ENCODE data around the gene ARHGAP22.

The ARHGAP22 gene

DNA sequence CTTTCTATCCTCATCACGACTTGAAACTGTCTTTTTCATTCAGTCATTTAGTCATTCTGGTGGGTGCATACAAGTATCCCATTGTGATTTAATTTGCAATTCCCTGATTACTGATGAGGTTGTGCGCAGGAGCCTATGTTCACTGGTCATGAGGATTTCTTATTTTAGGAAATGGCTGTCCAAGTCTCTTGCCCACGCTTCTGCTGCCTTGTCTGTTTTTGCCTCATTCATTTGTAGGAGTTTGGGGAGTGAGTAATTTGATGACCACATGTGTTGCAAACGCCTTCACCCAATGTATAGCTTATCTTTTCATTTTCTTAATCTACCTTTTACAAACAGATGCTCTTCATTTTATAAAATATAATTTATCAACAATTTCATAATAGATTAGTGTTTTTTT lies 127.3 kb downstream of the ARHGAP22 start:
- no peak for DNase-seq (ENCODE audit: low read depth)

DNA sequence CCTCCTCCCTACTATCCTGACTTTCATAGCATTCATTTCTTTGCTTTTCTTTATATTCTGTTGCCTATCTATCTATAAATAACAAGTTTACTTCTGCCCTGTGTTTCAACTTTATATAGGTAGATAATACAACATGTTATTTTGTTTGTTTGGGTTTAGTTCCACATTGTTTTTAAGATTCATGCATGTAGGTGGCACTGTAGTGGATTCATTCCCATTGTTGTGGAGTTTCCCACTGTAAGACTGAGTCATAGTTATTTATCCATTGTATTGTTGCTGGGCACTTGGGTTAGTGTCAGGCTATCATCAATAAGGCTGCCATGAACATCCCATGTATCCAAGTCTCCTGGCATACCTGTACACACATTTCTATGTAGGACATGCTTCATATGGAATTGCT lies 127.7 kb downstream of the ARHGAP22 start:
- no peak for DNase-seq (ENCODE audit: low read depth)

- no peak for DNase-seq (ENCODE audit: low read depth)
Measured at GRCh38 chr10:48476279-48476982, 128.4 kb downstream of the ARHGAP22 start.

GRCh38 chr10:48475943-48476278 lies 129.0 kb downstream of the ARHGAP22 start:
- no peak for DNase-seq (ENCODE audit: low read depth)

- DNase-seq (ENCODE audit: low read depth): no peak
Measured at GRCh38 chr10:48474765-48475365, 130.0 kb downstream of the ARHGAP22 start.

DNA sequence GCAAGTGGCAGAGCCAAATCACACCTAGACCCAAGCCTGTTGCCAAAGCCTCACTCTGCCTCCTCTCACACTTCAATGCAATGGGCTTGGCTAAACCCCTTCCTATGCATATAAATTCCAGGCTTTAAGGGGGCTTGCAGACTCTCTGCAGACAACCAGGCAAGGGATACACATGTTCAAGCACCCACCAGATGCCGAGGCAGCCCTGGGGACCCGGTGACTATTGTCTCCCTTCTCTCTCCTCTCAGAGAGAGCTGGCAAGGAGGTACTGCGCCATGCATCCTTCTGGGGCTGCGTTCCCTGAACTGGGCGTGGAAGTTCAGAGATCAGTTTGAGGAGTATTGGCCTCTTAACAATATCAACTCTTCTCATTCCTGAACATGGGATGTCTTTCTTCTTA lies 131.2 kb downstream of the ARHGAP22 start:
- no peak for DNase-seq (ENCODE audit: low read depth)

- DNase-seq (ENCODE audit: low read depth): no peak
Measured at GRCh38 chr10:48472501-48473069, 132.3 kb downstream of the ARHGAP22 start.

DNA sequence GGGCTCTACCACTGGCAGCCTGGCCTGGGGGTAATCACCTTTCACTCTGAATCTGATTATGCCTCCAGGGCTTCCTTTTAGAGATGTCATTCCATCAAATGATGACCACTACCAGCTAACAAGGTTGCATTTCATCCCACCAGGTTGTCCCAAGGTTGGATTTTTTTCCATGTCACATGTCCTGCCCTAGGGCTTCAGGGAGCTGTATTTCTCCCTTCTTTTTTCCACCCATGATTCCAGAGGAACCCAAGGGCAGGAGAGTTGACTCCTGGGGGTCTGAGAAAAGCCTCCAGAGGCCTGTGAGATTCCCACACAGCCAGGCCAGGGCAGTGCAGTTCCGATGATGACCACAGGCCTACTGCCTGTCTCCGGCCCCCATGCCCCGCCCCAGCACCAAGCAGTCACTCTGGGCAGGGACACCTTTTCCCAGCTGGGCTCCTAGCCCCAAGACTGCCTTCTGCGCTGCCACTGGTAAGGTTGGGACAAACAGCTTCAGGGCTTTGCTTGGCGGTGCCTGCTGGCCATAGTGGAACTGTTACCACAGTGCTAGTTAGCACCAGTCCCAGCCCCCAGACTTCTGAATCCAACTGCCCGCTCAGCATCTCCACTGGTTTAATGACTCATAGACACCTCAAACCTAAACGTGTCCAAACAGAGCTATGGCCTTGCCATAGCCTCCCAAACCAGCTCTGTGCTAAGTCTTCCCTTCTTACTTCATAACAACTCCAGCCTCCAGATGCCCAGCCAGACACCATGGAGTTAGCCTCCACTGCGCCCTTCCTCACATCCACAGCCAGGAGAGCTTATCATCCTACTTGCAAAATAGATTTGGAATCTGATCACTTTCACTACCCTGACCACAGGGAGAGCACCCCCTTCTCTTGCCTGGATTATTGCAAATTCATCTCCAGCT lies 133.7 kb downstream of the ARHGAP22 start:
- DNase-seq (ENCODE audit: low read depth): peak; percentile 6

DNA sequence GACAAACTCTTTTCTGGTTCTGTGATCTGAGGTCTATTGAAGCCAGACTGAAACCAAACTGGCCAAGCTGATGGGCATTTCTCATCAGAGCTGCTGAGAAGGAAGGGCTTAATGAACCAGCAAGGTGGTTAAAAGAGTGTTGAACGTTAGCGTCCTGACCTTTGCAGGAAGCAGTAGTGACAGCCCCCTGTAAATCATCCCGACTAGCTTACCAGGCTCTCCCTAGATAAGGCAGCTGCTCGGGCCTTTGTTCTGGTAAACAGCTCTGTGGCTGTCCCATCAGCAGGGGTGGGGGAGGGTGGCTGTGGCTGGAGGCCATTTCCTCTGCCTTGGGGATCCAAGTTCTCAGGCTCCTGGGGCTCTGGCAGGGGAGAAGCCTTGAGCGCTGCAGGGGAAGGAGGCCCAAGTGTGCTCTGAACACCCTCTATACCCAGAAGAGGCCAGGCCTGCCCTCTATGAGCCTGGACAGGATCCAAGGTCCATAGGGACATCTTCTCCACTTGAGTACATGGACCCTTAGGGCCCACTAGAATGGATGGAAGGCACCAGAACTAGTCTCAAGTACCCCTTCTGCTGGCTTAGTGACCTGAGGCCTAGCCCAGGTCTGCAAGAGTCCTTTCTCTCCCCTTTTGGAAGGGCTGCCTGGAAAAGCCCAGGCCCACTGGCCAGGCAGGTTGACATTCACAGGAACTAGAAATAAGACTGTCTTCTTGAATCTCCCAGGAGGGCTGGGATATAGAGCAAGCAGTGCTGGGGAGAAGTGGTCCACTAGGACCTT lies 134.6 kb downstream of the ARHGAP22 start:
- DNase-seq (ENCODE audit: low read depth): no peak

DNA sequence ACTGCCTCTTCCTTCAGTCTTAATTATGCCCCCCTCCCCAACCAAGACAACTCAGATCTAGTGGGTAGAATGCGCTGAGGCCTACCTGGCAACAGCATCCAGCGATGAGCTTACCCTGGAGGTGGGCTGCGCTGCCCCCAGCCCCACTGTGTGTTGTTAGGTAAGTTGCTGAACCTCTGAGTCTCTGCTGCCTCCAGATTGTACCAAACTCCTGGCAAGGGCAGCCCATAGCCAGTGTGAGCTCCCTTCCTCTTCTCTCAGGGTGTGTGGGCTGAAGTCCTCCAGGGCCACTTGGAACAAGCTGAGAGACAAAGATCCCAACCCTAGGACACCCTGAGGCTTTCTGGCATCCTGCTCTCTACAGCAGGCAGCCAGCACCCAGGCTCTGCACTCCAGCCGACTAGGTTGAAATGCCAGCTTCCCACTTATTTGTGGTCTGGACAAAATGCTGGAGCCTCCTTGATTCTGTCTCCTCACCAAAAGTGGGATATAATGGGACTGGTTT lies 135.3 kb downstream of the ARHGAP22 start:
- DNase-seq (ENCODE audit: low read depth): no peak

DNA sequence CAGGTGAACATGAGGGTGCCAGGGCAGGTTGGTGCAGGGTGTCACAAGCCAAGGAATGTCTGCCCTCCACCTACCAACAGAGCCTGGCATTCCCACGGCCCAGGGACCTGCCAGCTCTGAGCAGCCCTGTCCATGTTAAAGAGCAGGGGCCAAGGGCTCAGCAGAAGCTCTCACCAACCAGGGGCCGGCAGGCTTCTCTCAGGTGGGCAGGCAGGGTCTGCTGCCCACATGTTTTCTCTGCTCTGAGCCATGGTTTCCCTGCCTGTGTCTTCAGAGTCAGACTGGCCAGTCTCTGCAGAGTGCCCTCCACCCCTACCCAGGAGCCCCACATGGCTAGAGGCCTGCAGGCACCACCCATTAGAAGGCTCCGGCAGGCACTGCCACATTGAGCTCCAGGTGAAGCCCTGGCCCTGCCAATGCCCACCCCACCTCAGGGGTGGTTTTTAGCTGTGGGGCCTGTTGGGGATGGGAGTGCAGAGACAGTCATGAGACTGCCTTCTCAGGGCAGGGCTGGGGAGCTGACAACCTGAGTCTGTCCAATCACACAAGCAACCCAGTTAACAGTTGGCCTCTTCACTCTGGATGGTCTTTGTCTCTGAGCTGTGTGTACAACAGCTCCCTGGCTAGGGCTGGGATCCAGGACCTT lies 135.9 kb downstream of the ARHGAP22 start:
- DNase-seq (ENCODE audit: low read depth): no peak

DNA sequence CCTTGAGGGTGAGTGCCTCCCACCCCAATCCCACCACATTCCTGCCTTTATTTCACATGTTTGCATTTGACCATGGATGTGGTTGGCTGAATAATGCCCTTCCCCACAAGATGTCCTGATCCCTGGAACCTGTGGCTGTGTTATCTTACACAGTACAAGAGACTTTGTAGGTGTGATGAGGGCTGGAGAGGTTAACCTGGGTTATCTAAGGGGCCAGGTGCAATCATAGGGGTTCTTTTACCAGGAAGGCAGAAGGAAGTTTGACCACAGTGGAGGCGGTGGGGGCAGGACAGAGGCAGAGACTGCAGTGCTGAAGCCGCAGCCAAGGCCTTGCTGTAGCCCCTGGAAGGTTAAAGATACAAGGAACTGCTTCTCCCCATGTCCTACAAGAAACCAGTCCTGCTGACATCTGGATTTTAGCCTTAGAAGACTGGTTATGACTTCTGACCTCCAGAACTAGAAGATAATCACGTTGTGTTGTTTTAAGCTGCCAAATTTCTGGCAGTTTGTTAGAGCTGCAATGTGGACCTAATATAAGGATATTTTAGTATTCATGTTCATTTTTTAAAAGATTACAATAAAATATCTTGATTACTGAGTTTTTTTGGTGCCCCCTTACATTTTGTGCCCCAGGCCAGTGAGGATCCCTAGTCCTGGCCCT lies 136.6 kb downstream of the ARHGAP22 start:
- no peak for DNase-seq (ENCODE audit: low read depth)

DNA sequence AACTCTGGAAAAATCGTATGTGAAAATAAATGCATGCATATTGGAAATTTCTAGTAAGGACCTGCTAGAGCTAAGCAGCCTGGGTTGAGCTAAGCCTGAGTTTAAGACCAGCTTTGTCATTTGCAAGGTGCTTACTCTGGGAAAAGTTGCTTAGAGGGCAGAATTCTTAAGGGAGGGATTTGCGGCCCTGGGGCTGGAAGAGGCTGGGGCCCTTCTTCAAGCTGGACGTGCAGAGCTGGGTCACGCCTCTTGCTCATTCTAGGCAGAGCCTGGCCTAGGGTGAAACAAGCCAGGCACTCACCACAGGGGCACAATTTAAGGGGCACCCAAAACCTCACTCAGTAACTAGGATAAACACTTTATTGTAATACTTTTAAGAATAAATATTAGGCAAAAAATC lies 137.2 kb downstream of the ARHGAP22 start:
- no peak for DNase-seq (ENCODE audit: low read depth)

DNA sequence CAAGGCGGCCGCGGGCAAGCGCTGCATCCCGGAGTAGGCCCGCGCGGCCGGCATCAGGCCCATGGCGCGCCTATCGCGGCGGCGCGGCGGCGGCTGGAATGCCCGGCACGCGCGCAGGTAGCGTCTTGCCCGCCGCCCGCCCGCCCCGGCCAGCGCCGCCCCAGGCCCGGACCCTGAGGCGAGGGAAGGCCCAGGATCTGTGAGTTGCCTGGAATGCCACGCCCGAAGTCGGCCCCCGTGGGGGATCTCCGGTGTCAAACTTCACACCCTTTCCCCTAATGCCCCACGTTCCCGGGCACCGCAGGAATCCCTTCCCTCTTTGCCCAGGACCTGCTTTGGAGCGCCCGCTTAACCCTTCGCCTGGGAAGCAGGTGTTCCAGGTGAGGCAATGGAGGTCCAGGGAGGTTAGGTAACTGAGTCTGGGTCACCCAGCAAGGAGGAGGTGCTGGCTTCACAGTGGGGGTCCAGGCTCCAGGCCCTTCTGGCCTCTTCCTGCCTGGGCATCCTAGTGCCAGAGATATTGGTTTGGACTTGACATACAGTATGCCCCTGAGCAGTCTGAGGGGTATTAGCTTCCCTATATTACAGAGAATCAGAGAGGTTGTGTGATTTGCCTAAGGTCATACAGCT lies 138.1 kb downstream of the ARHGAP22 start:
- no peak for DNase-seq (ENCODE audit: low read depth)

DNA sequence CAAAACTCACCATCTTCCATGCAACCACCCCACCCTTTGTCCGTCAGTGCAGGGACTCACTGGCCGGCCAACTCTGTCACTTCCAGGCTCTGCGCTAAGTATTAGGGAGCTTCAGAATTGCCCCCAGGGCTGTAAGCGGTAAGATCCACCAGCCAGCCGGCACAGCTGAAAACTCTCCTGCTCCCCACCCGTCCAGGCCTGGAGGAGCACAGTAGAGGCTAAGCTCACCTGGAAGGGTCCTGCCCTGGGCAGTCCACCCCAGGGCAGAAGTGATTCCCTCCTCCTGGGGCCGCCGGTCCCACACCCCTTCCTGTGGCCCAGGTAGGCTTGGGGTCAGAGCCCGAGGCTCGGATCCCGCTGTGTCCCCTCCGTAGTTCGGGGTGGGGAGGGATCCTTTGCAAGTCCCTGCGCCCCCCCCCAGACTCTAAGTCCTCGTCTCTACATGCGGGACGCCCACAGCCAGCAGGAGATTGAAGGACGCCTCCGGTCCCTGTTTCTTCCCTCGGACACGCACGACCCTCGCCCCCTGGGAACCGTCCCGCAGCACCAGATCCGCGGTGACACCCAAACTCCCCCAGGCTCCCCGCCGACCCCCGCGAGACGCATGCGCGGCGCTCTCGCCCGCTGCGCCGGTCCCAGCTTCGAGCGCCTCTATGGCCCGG lies 138.9 kb downstream of the ARHGAP22 start:
- no peak for DNase-seq (ENCODE audit: low read depth)

GRCh38 chr10:48464871-48465736 lies 139.8 kb downstream of the ARHGAP22 start:
- no peak for DNase-seq (ENCODE audit: low read depth)

- no peak for DNase-seq (ENCODE audit: low read depth)
Measured at GRCh38 chr10:48464121-48464870, 140.6 kb downstream of the ARHGAP22 start.
